Stimulated activated CD8-positive, alpha-beta memory T cell treated with anti-CD3 and anti-CD28 coated beads, Interleukin-4, amount 100 ng/mL, for 48 hours (primary cell): ENCODE measurements around the gene FXYD5.
A peak's percentile ranks its signal among the peaks of the same experiment; 100 is the strongest.
"Not testable (repeated sequence)": the region's sequence is repeated elsewhere in the genome, so short reads cannot be mapped to it uniquely, and the experiment has no call there.

Source experiments
- DNase-seq: peaks from one replicate; pipeline ENCODE4 v3.0.0-alpha.2; 2020

The FXYD5 gene

GRCh38 chr19:35120492-35120891 is 34.0 kb upstream of the FXYD5 start:
- DNase-seq, result no peak

DNA sequence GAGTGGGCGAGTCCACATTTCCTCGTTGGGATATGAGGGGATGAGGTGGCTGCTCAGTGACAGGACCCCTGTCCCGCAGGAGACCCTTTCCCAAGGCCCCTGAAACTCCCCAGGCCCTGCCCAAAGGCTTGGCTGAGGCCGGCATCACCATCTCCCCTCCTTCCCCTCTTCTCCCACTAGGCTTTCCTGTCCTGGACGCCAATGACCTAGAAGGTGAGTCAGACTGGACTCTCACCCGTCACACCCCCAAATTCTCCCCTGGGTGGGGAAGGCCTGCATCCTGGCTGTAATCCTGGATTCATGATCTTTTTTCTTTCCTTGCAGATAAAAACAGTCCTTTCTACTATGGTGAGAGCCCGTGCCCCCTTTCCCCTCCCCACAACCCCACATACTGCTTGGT is 33.6 kb upstream of the FXYD5 start:
- DNase-seq, result no peak

DNA sequence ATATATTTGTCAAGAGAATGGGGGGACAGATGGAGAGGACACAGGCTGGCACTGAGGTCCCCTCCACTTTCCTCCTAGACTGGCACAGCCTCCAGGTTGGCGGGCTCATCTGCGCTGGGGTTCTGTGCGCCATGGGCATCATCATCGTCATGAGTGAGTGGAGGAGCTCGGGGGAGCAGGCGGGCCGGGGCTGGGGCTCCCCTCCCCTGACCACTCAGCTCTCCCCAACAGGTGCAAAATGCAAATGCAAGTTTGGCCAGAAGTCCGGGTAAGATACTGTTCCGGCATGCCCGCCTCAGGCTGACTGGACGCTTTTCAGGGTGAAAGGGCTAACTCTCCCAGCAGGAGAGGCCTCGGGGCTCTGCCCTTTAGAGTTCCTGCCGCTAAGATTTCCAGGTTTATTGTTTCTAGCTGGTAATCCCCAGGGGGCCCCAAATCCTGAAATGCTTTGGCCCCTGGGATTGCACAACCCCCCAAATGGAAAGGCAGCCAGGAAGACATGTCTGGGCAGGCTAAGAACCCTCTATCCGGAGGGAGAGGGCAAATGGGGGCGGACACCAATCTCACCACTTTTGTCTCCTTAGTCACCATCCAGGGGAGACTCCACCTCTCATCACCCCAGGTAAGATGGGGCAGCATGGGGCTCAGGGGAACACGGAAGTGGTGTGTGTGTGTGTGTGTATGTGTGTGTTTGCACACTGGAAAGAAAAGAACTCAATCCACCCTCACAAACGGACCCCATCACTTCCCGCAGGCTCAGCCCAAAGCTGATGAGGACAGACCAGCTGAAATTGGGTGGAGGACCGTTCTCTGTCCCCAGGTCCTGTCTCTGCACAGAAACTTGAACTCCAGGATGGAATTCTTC is 31.6 kb upstream of the FXYD5 start:
- DNase-seq, result no peak

DNA sequence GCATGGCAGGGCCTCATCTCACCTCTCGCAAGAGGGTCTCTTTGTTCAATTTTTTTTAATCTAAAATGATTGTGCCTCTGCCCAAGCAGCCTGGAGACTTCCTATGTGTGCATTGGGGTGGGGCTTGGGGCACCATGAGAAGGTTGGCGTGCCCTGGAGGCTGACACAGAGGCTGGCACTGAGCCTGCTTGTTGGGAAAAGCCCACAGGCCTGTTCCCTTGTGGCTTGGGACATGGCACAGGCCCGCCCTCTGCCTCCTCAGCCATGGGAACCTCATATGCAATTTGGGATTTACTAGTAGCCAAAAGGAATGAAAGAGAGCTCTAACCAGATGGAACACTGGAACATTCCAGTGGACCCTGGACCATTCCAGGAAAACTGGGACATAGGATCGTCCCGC is 31.0 kb upstream of the FXYD5 start:
- no peak for DNase-seq

DNA sequence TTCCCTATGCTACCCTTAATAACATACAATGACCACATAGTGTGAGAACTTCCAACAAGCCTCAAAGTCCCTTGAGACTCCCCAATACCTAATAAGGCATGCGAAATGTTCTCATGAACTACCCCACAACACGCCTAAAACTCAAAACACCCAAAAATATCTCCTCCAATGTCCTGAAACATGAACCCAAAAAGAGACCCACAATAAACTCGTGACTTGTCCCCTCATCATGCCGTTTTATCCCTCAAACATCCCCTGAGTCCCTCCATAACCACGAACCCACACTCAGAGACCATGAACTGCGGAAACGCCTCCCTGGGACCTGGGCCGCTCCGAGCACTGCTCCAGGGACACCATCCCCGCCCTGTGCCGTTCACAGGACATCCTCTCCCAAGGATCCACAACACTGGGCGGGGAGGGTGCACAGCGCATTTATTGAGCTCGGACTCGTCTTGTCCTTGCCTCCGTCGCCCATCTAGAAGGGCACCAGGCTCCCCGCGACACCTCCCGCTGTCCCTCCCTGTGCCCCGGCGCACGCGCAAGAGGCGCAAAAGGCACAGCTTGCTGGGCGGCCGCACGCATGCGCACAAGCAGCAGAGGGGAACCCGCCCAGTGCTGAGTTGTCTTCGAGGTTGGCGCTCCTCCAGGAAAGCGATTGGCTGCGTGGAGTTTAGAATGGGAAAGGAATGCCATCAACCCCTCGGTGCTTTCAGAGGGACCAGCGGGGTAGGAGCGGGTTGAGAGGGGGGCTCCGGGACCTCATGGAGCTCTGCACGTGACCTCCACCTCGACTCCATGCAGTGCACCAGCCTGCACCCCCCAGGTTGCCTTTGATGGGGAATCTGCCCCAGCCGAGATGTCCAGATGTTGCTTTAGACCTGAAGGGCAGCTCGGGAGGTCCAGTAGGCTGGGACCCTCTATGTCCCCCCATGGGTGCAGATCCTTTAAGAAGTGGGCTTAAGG is 30.2 kb upstream of the FXYD5 start:
- peak; percentile 89 for DNase-seq

DNA sequence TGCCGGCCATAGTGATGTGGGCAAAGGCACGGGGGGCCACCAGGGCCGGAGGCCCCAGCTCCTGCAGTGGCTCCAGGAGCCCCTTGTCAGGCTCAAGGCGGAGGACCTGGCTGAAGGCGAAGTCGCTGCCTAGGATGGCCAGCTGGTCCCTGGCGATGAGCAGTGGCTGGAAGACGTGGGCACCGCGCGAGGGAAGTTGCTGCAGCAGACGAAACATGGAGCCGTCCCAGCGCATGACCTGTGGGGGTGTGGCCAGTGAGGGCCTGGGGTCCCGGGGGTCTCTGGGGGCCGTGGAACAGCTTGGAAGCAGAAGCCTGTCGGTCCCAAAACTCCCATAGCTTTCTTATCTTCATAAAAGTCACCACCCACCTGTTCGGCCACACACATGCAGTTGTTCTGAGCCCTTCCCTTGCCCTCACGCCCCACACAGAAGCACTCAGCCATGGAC is 29.2 kb upstream of the FXYD5 start:
- no peak for DNase-seq

GRCh38 chr19:35125749-35126623 is 28.5 kb upstream of the FXYD5 start:
- no peak for DNase-seq

- no peak for DNase-seq
Measured at GRCh38 chr19:35126624-35126959, 27.9 kb upstream of the FXYD5 start.

DNA sequence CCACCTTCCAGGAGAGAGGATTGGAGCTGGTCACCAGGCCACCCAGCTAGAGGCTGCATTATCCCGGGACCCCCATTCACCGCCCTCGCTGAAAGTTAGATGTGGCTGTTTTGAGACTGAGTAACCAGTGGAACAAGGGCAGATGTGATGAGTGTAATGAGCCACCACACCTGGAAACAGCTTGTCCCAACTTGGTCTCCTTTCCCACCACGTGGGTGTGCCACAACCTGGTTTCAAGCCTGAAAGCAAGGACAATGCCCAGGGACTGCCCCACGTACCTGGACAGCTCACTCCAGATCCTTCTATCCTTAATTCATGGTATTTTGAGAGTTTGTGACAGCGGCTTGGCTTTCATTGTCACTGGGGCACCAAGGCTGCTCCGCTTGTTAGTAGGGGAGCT is 26.7 kb upstream of the FXYD5 start:
- DNase-seq, result no peak

- no peak for DNase-seq
Measured at GRCh38 chr19:35128398-35129057, 26.0 kb upstream of the FXYD5 start.

DNA sequence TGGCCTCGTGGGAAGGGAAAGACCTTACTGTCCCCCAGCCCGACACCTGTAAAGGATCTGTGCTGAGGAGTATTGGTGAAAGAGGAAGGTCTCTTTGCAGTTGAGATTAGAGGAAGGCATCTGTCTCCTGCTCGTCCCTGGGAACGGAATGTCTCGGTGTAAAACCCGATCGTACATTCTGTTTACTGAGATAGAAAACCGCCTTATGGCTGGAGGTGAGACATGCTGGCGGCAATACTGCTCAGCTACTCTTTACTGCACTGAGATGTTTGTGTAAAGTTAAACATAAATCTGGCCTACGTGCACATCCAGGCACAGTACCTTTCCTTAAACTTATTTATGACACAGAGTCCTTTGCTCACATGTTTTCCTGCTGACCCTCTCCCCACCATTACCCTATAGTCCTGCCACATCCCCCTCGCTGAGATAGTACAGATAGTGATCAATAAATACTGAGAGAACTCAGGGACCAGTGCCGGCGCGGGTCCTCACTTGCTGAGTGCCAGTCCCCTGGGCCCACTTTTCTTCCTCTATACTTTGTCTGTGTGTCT is 24.7 kb upstream of the FXYD5 start:
- DNase-seq, result not testable (repeated sequence)

DNA sequence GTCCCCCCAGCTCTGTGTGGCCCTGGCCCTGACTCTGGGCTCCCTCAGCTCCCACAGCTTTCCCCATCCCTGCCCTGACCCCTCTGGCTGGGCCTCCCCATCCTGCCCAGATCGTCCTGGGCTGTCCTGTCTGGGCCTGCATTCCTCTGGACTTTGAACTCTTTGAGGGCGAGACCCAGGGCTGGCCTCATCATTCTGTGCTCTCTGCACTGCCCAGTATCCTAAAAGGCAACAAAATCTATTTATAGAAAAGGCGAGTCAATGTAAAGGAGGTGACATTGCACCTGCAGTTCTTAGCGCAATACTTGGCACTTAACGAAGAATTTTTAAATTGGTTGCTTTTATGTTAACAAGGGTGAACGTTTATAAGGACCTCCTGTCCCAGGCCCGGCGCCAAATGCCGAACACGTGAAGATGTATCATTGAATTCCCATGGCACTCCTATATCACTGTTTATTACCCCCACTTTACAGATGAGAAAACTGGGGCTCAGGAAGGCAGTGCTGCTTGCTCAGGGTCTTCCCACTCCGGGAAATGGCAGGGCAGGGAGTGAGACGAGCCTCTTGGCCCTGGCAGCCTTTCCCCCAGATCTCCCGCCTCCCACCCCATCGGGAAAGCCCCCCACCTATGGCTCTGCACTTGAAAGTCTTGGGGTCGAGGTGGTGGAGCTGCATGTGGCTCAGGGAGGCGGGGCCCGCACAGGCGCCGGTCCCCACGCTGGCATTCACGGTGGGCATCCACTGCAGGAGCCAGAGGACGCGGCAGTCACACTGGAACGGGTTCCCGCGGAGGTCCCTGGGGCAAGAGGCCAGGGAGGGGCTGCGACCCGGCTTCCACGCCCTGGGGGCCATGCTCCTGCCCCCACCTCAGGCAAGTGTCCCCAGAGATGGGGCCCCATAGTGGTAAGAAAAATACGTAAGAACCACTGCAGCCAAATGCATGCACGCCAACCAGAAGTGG is 23.5 kb upstream of the FXYD5 start:
- DNase-seq, result no peak

GRCh38 chr19:35132254-35132653 is 22.3 kb upstream of the FXYD5 start:
- no peak for DNase-seq

DNA sequence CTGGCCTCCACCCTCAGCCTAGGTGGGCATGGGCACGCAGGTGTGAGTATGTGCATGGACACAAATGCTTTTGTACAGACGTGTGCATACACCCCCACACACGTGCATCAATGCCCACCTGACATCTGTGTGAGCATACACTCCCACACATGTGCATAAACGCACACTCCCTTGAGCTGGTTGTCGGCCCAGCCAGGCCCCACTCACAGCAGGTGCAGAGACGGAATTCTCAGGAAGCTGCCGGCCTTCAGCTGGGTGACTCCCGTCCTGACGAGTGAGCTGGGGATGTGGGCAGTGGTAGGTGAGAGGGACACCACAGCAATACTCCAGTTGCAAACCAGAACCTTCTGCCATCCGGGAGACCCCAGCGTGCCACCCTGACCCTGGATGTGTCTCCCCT is 20.7 kb upstream of the FXYD5 start:
- no peak for DNase-seq

GRCh38 chr19:35134601-35135242 is 19.8 kb upstream of the FXYD5 start, which contains the start of gene LGI4:
TSS of gene LGI4 (minus strand) at chr19:35135059. CDS start at chr19:35134680, 379 bp downstream.
- no peak for DNase-seq

- peak; percentile 86 for DNase-seq
Measured at GRCh38 chr19:35135389-35135909, 19.1 kb upstream of the FXYD5 start.

- no peak for DNase-seq
Measured at GRCh38 chr19:35136231-35136630, 18.3 kb upstream of the FXYD5 start.

GRCh38 chr19:35136977-35137702 is 17.4 kb upstream of the FXYD5 start:
- no peak for DNase-seq

- DNase-seq, result no peak
Measured at GRCh38 chr19:35138305-35138892, 16.1 kb upstream of the FXYD5 start, which contains the start of gene FXYD1. TSS of gene FXYD1 (plus strand) at chr19:35138824. CDS start at chr19:35140080, 1,256 bp downstream.
